Activated naive CD8-positive, alpha-beta T cell treated with anti-CD3 and anti-CD28 coated beads, Interleukin-2, amount 10 ng/mL, durations not matched to agents 7 days and 5 days (primary cell): ENCODE data around the gene BCL2L12. TPM values are rescaled to one million over a fixed set of nuclear protein-coding genes. Genes with fewer than 3 reads are reported as not detected.
A peak's percentile ranks its signal among the peaks of the same experiment; 100 is the strongest.

Source experiments
- ATAC-seq: fragments of 150-1000 bp; cut with Tn5 transposase; one replicate; pipeline ENCODE4 v1.10.0; 2021; ENCODE audit warnings: low read depth, moderate library complexity
- POLR2A ChIA-PET: fragments of 350-600 bp; sonication (Branson Sonifier 250); formaldehyde crosslinking; loops from one replicate; lab custom pipeline; 2021; ENCODE audit warnings: antibody characterized with exemption; lab: Charles Lee
- DNase-seq: peaks from one replicate; pipeline ENCODE4 v3.0.0; 2021
- H3K27ac Mint-ChIP-seq: one replicate; pipeline ENCODE4 v1.8.0; 2022; ENCODE audit warnings: mild to moderate bottlenecking, mixed read lengths
- H3K27me3 Mint-ChIP-seq: one replicate; pipeline ENCODE4 v1.8.0; 2022; ENCODE audit warnings: mild to moderate bottlenecking, moderate library complexity, mixed read lengths
- H3K36me3 Mint-ChIP-seq: one replicate; pipeline ENCODE4 v1.8.0; 2021; ENCODE audit warnings: mild to moderate bottlenecking, mixed read lengths
- H3K4me1 Mint-ChIP-seq: one replicate; pipeline ENCODE4 v1.8.0; 2021; ENCODE audit warnings: mixed read lengths
- H3K4me3 Mint-ChIP-seq: one replicate; pipeline ENCODE4 v1.8.0; 2022; ENCODE audit warnings: mild to moderate bottlenecking, moderate library complexity, mixed read lengths
- H3K9me3 Mint-ChIP-seq: one replicate; pipeline ENCODE4 v1.8.0; 2021; ENCODE audit warnings: mixed read lengths
- total RNA-seq, 2 experiments: library from RNA; stranded (reverse); gene quantifications; one replicate each; pipeline ENCODE4 v1.2.3, GENCODE V29; 2021

The BCL2L12 gene
- total RNA-seq, 2 experiments from 2014 or later: 63.4 to 71.3 TPM

GRCh38 chr19:49677231-49677900 is 11.6 kb downstream of the BCL2L12 start, which contains the start of gene PRMT1:
PRMT1 (plus strand) TSS chr19:49677271; CDS start chr19:49677281, 10 bp downstream.
- H3K27ac Mint-ChIP-seq: peak within 1 kb of the TSS; percentile 97
- POLR2A ChIA-PET: interaction anchor here (0.6 to 3.3 kb wide), 12 partner anchors 10 to 224 kb away, joined by 3 to 23 read pairs (median 5); partner anchors contain the start of genes ALDH16A1, BCL2L12, IRF3 and NOSIP
- peak within 1 kb of the TSS; percentile 99 for H3K4me3 Mint-ChIP-seq

GRCh38 chr19:49677901-49678674 is 12.4 kb downstream of the BCL2L12 start:
- Mint-ChIP-seq H3K36me3 (peaks cover 7% of the 10 kb centered on the region), H3K4me1 (peaks cover 17% of the 10 kb centered on the region), H3K27ac (peak overlapping the region; percentile 92), H3K9me3 (no peaks in the 10 kb centered on the region), H3K27me3 (no peaks in the 10 kb centered on the region), H3K4me3 (peak overlapping the region; percentile 92)
- peak; percentile 85 for DNase-seq
- ATAC-seq: no peak
- POLR2A ChIA-PET: interaction anchor here (1.5 to 3.3 kb wide), 7 partner anchors 10 to 107 kb away, joined by 3 to 23 read pairs (median 8); partner anchors contain the start of genes BCL2L12, IRF3, PRR12 and RRAS

More at GRCh38 chr19:49677231-49677900, 11.6 kb downstream of the BCL2L12 start, which contains the start of gene PRMT1:
- no peaks in the 10 kb centered on the region for H3K9me3 Mint-ChIP-seq
- peaks cover 19% of the 10 kb centered on the region for H3K4me1 Mint-ChIP-seq
- DNase-seq: peak; percentile 71
- no peak for ATAC-seq
- peaks cover 6% of the 10 kb centered on the region for H3K36me3 Mint-ChIP-seq
- no peaks in the 10 kb centered on the region for H3K27me3 Mint-ChIP-seq

GRCh38 chr19:49678985-49679770 is 13.4 kb downstream of the BCL2L12 start:
- POLR2A ChIA-PET: interaction anchor here (0.5 to 3.3 kb wide), 5 partner anchors 14 to 113 kb away, joined by 3 to 23 read pairs (median 3); partner anchors contain the start of genes BCL2L12, IRF3, RRAS and SCAF1
- no peak for ATAC-seq
- DNase-seq: no peak
- Mint-ChIP-seq H3K27ac (no peak overlapping the region), H3K4me3 (peak overlapping the region; percentile 22), H3K36me3 (peaks cover 7% of the 10 kb centered on the region), H3K27me3 (no peaks in the 10 kb centered on the region), H3K9me3 (no peaks in the 10 kb centered on the region), H3K4me1 (peaks cover 15% of the 10 kb centered on the region)

- Mint-ChIP-seq H3K4me1 (peaks cover 15% of the 10 kb centered on the region), H3K27me3 (no peaks in the 10 kb centered on the region), H3K9me3 (no peaks in the 10 kb centered on the region), H3K4me3 (peak overlapping the region; percentile 35), H3K27ac (peak overlapping the region; percentile 16), H3K36me3 (peaks cover 7% of the 10 kb centered on the region)
- POLR2A ChIA-PET: interaction anchor here (0.6 to 2.2 kb wide), 3 partner anchors 10 to 40 kb away, joined by 3 to 6 read pairs (median 4); partner anchors contain the start of genes ADM5, RRAS and SCAF1
- ATAC-seq: no peak
- no peak for DNase-seq
Measured at GRCh38 chr19:49679771-49680413, 14.2 kb downstream of the BCL2L12 start.

- DNase-seq (peak; percentile 99), ATAC-seq (peak; percentile 9)
- H3K9me3 Mint-ChIP-seq: no peaks in the 10 kb centered on the region
- H3K27me3 Mint-ChIP-seq: no peaks in the 10 kb centered on the region
- peaks cover 15% of the 10 kb centered on the region for H3K4me1 Mint-ChIP-seq
- H3K4me3 Mint-ChIP-seq: peak overlapping the region; percentile 10
- peaks cover 7% of the 10 kb centered on the region for H3K36me3 Mint-ChIP-seq
- POLR2A ChIA-PET: interaction anchor here (0.6 to 1.0 kb wide), 3 partner anchors 9 to 211 kb away, joined by 3 to 4 read pairs (median 3); partner anchors contain the start of gene ADM5
- no peak overlapping the region for H3K27ac Mint-ChIP-seq
Measured at GRCh38 chr19:49680421-49681351, 15.0 kb downstream of the BCL2L12 start.

- Mint-ChIP-seq H3K27me3 (no peaks in the 10 kb centered on the region), H3K27ac (no peak overlapping the region)
Measured at GRCh38 chr19:49681830-49682229, 16.1 kb downstream of the BCL2L12 start.

GRCh38 chr19:49682274-49682673 is 16.5 kb downstream of the BCL2L12 start:
- Mint-ChIP-seq H3K27ac (no peak overlapping the region), H3K9me3 (no peaks in the 10 kb centered on the region), H3K4me1 (peaks cover 11% of the 10 kb centered on the region), H3K36me3 (peaks cover 7% of the 10 kb centered on the region), H3K27me3 (no peaks in the 10 kb centered on the region), H3K4me3 (no peak overlapping the region)
- POLR2A ChIA-PET: interaction anchor here (0.6 kb wide), 1 partner anchor 212 kb away, joined by 3 read pairs; no protein-coding TSS in a partner anchor
- ATAC-seq (no peak), DNase-seq (no peak)

More at GRCh38 chr19:49681830-49682229, 16.1 kb downstream of the BCL2L12 start:
- Mint-ChIP-seq H3K9me3 (no peaks in the 10 kb centered on the region), H3K4me1 (peaks cover 11% of the 10 kb centered on the region), H3K36me3 (peaks cover 8% of the 10 kb centered on the region), H3K4me3 (no peak overlapping the region)
- no peak for ATAC-seq
- POLR2A ChIA-PET: interaction anchor here (0.6 to 1.0 kb wide), 2 partner anchors 65 to 212 kb away, joined by 3 read pairs; no protein-coding TSS in a partner anchor
- DNase-seq: no peak

- Mint-ChIP-seq H3K4me3 (no peak overlapping the region), H3K27me3 (no peaks in the 10 kb centered on the region), H3K9me3 (no peaks in the 10 kb centered on the region), H3K27ac (peak overlapping the region; percentile 64), H3K4me1 (peaks cover 9% of the 10 kb centered on the region), H3K36me3 (peaks cover 7% of the 10 kb centered on the region)
- ATAC-seq: no peak
- POLR2A ChIA-PET: no interaction called here
- DNase-seq: no peak
Measured at GRCh38 chr19:49683814-49684250, 18.1 kb downstream of the BCL2L12 start.

GRCh38 chr19:49684251-49684982 is 18.7 kb downstream of the BCL2L12 start:
- DNase-seq (no peak), ATAC-seq (no peak)
- Mint-ChIP-seq H3K27me3 (no peaks in the 10 kb centered on the region), H3K27ac (peak overlapping the region; percentile 64), H3K4me1 (peaks cover 11% of the 10 kb centered on the region), H3K36me3 (peaks cover 9% of the 10 kb centered on the region), H3K9me3 (no peaks in the 10 kb centered on the region), H3K4me3 (no peak overlapping the region)
- POLR2A ChIA-PET: interaction anchor here (0.7 kb wide), 1 partner anchor 8 kb away, joined by 3 read pairs; no protein-coding TSS in a partner anchor

GRCh38 chr19:49684983-49685553 is 19.3 kb downstream of the BCL2L12 start:
- no peaks in the 10 kb centered on the region for H3K9me3 Mint-ChIP-seq
- DNase-seq (no peak), ATAC-seq (no peak)
- POLR2A ChIA-PET: interaction anchor here (0.7 kb wide), 1 partner anchor 9 kb away, joined by 3 read pairs; no protein-coding TSS in a partner anchor
- H3K36me3 Mint-ChIP-seq: peaks cover 9% of the 10 kb centered on the region
- H3K4me1 Mint-ChIP-seq: peaks cover 10% of the 10 kb centered on the region
- no peaks in the 10 kb centered on the region for H3K27me3 Mint-ChIP-seq
- no peak overlapping the region for H3K4me3 Mint-ChIP-seq
- H3K27ac Mint-ChIP-seq: no peak overlapping the region
